HepG2 (cell line): ENCODE data around the gene RAB40AL. TPM values are rescaled to one million over a fixed set of nuclear protein-coding genes. Genes with fewer than 3 reads are reported as not detected.

Experiments
- ATAC-seq: fragments of 200-7000 bp; cut with Tn5 transposase; 3 replicates; pipeline ENCODE4 v1.9.1; 2020; ENCODE audit warnings: mild to moderate bottlenecking, moderate library complexity
- BruUV-seq: library from RNA; stranded (reverse); fragments of 400-500 nt; replicated peaks from 2 replicates; lab custom pipeline; 2021; lab: Mats Ljungman, UMichigan
- CTCF ChIA-PET: fragments of 300-600 bp; formaldehyde crosslinking; extraction: SDS; loops from one replicate; lab custom pipeline; 2021; ENCODE audit warnings: low total read pairs, inconsistent platforms, low intra/inter-chr PET ratio; lab: Yijun Ruan, JAX
- POLR2A ChIA-PET: fragments of 350-600 bp; sonication (Branson Sonifier 250); formaldehyde crosslinking; loops from one replicate; lab custom pipeline; 2020; ENCODE audit warnings: antibody characterized with exemption, inconsistent platforms; lab: Yijun Ruan, JAX
- DNase-seq: peaks from one replicate; pipeline ENCODE4 v3.0.0-alpha.2; 2015; ENCODE audit warnings: low spot score
- FAIRE-seq: peaks from 3 replicates; lab custom pipeline; 2011; peaks lifted over from hg19 to GRCh38; lab: Jason Lieb, UNC
- H2AFZ ChIP-seq: one replicate; pipeline ENCODE4 v1.6.1; 2011; ENCODE audit warnings: low read length, inconsistent platforms
- H3K27ac ChIP-seq: fragments of 300-600 bp; 3 replicates; pipeline ENCODE4 v1.8.0; 2011; ENCODE audit warnings: mixed run types, mild to moderate bottlenecking, mixed read lengths, low read length, inconsistent platforms; ENCODE audit not compliant: insufficient read depth; ENCODE audit errors: extremely low read length
- H3K27me3 ChIP-seq, 2 experiments: fragments of 200-600 bp in 1 of 2; 2 replicates in 1 of 2; 3 replicates in 1 of 2; pipeline versions ENCODE4 v1.6.0 to v1.8.0; 2011; ENCODE audit warnings: low read length in 2 of 2, mild to moderate bottlenecking in 2 of 2, moderate library complexity in 2 of 2, inconsistent platforms in 1 of 2; ENCODE audit not compliant: insufficient read depth in 2 of 2, control insufficient read depth in 1 of 2
- H3K36me3 ChIP-seq, 2 experiments: fragments of 200-600 bp in 1 of 2; replicated peaks in 1 of 2; 2 replicates in 1 of 2; 3 replicates in 1 of 2; pipeline versions ENCODE4 v1.5.1 to v1.8.0; 2011; ENCODE audit warnings: low read length in 2 of 2, inconsistent platforms in 1 of 2; ENCODE audit not compliant: insufficient read depth in 2 of 2, control insufficient read depth in 1 of 2
- H3K4me1 ChIP-seq: 2 replicates; pipeline ENCODE4 v1.5.1; 2012; ENCODE audit warnings: low read length, inconsistent platforms; ENCODE audit not compliant: insufficient read depth
- H3K4me2 ChIP-seq: 2 replicates; pipeline ENCODE4 v1.6.0; 2011; ENCODE audit warnings: low read depth, low read length, inconsistent platforms
- H3K4me3 ChIP-seq, 3 experiments: fragments of 200-600 bp in 1 of 3; sonication (generic), shearing (Covaris generic) in 1 of 3; replicated peaks in 1 of 3; 2 replicates each; pipeline ENCODE4 v1.5.1; 2011 to 2016; ENCODE audit warnings: low read length in 3 of 3, inconsistent platforms in 2 of 3, low read depth in 2 of 3, mild to moderate bottlenecking in 2 of 3, control low read depth in 1 of 3, mixed read lengths in 1 of 3; ENCODE audit not compliant: insufficient read depth in 1 of 3
- H3K79me2 ChIP-seq: one replicate; pipeline ENCODE4 v1.6.1; 2011; ENCODE audit warnings: low read length, inconsistent platforms; ENCODE audit not compliant: insufficient read depth
- H3K9ac ChIP-seq: 2 replicates; pipeline ENCODE4 v1.6.0; 2011; ENCODE audit warnings: mild to moderate bottlenecking, low read depth, low read length, inconsistent platforms; ENCODE audit not compliant: insufficient read depth
- H3K9me3 ChIP-seq: 2 replicates; pipeline ENCODE4 v1.5.1; 2012; ENCODE audit warnings: mild to moderate bottlenecking, low read length
- H4K20me1 ChIP-seq: 2 replicates; pipeline ENCODE4 v1.6.0; 2011; ENCODE audit warnings: inconsistent platforms, mild to moderate bottlenecking, low read length, moderate library complexity; ENCODE audit not compliant: insufficient read depth
- ARHGAP35 ChIP-seq: sonication (generic); formaldehyde crosslinking; IDR thresholded peaks from 2 replicates; pipeline ENCODE4 v1.9.0; 2022; ENCODE audit warnings: mild to moderate bottlenecking, inconsistent platforms, moderate library complexity, missing genetic modification reagents, borderline replicate concordance
- BRD4 ChIP-seq: sonication (generic); formaldehyde crosslinking; IDR thresholded peaks from 2 replicates; pipeline ENCODE4 v1.4.0; 2020; ENCODE audit warnings: missing genetic modification reagents
- FOXJ3 ChIP-seq: sonication (generic); formaldehyde crosslinking; IDR thresholded peaks from 2 replicates; pipeline ENCODE4 v1.4.0; 2020; ENCODE audit warnings: missing genetic modification reagents, mild to moderate bottlenecking, borderline replicate concordance
- HDAC2 ChIP-seq: sonication (generic); formaldehyde crosslinking; IDR thresholded peaks from 2 replicates; pipeline ENCODE4 v1.4.0; 2020; ENCODE audit warnings: missing genetic modification reagents
- PRDM15 ChIP-seq: sonication (generic); formaldehyde crosslinking; IDR thresholded peaks from 2 replicates; pipeline ENCODE4 v1.4.0; 2020; ENCODE audit warnings: missing genetic modification reagents
- RFXAP ChIP-seq: sonication (generic); formaldehyde crosslinking; IDR thresholded peaks from 2 replicates; pipeline ENCODE4 v1.4.0; 2020; ENCODE audit warnings: missing genetic modification reagents, borderline replicate concordance
- SIX1 ChIP-seq: sonication (generic); formaldehyde crosslinking; IDR thresholded peaks from 2 replicates; pipeline ENCODE4 v1.4.0; 2020; ENCODE audit warnings: missing genetic modification reagents, borderline replicate concordance
- SKIL ChIP-seq: sonication (generic); formaldehyde crosslinking; IDR thresholded peaks from 2 replicates; pipeline ENCODE4 v1.8.0; 2022; ENCODE audit warnings: missing genetic modification reagents, mild to moderate bottlenecking, moderate library complexity, borderline replicate concordance
- SMAD3 ChIP-seq: sonication (generic); formaldehyde crosslinking; IDR thresholded peaks from 2 replicates; pipeline ENCODE4 v1.4.0; 2020; ENCODE audit warnings: missing genetic modification reagents
- SP1 ChIP-seq, 2 experiments: fragments of 450-650 bp in 1 of 2; sonication (generic) in 1 of 2; formaldehyde crosslinking in 1 of 2; IDR thresholded peaks; 2 replicates each; pipeline versions ENCODE4 v1.4.0 to v1.6.1; 2016 to 2020; ENCODE audit warnings: missing genetic modification reagents in 1 of 2
- SPEN ChIP-seq: sonication (generic); formaldehyde crosslinking; IDR thresholded peaks from 2 replicates; pipeline ENCODE4 v1.5.1; 2020; ENCODE audit warnings: low read depth, mild to moderate bottlenecking, missing genetic modification reagents
- SRSF4 ChIP-seq: fragments of 200-400 bp; formaldehyde crosslinking; IDR thresholded peaks from one replicate; pipeline ENCODE4 v1.6.1; 2018; ENCODE audit warnings: mild to moderate bottlenecking, low read depth, low read length, moderate library complexity; ENCODE audit not compliant: poor library complexity, severe bottlenecking
- ZMAT5 ChIP-seq: sonication (generic); formaldehyde crosslinking; IDR thresholded peaks from 2 replicates; pipeline ENCODE4 v1.5.0; 2020; ENCODE audit warnings: mild to moderate bottlenecking, low read depth, missing genetic modification reagents, borderline replicate concordance
- ZNF18 ChIP-seq: sonication (generic); formaldehyde crosslinking; IDR thresholded peaks from 2 replicates; pipeline ENCODE4 v1.8.0; 2022; ENCODE audit warnings: mild to moderate bottlenecking, missing genetic modification reagents; ENCODE audit not compliant: insufficient replicate concordance
- ZNF619 ChIP-seq: sonication (generic); formaldehyde crosslinking; IDR thresholded peaks from 2 replicates; pipeline ENCODE4 v1.4.0; 2020; ENCODE audit warnings: mild to moderate bottlenecking, missing genetic modification reagents
- ZNF790 ChIP-seq: sonication (generic); formaldehyde crosslinking; IDR thresholded peaks from 2 replicates; pipeline ENCODE4 v1.8.0; 2022; ENCODE audit warnings: missing genetic modification reagents, mild to moderate bottlenecking, borderline replicate concordance
- WGBS: methylation state at CpG from one replicate; pipeline ENCODE4 v1.1.6; 2017; ENCODE audit warnings: low lambda C conversion rate; 5-methylcytosine and 5-hydroxymethylcytosine counted together
- in situ Hi-C: cut with HindIII; loops from 2 replicates; pipeline ENCODE4 v1.10.0; 2017; ENCODE audit warnings: low pct_unique_long_range_greater_than_20kb; ENCODE audit not compliant: extremely low pct_ligation_motif_present
- intact Hi-C: fragments of 100-400 bp; cut with micrococcal nuclease; formaldehyde crosslinking; loops from one replicate; pipeline ENCODE4 v1.10.0; 2022; ENCODE audit not compliant: unreplicated experiment
- polyA plus RNA-seq, 8 experiments: library from polyadenylated mRNA; depleted of rRNA in 3 of 8; stranded (reverse) in 7 of 8; unstranded in 1 of 8; fragments of >200 nt; fragmentation: Illumina TruSeq in 4 of 8; extraction: Trizol in 4 of 8; gene quantifications; 2 replicates each; pipeline versions ENCODE4 v1.2.1 to v1.2.3, GENCODE V29; 2011 to 2016; ENCODE audit warnings: low read depth in 4 of 8, missing spikeins in 1 of 8, mixed read lengths in 1 of 8; ENCODE audit not compliant: insufficient read depth in 1 of 8
- total RNA-seq, 5 experiments: library from RNA; depleted of rRNA; stranded (reverse); fragments of >200 nt; fragmentation: Illumina TruSeq; extraction: Trizol; gene quantifications; 2 replicates each; pipeline ENCODE4 v1.2.3, GENCODE V29; 2016; ENCODE audit warnings: low read depth in 1 of 5

RAB40AL gene
- total and polyA plus RNA-seq, 2 of the 13 experiments (the other 11 are each of a cell fraction or from before 2014, with no cell fraction given): 0.08 to 0.40 TPM

- TF ChIP-seq PRDM15 (CRISPR knock-in tag) (no peak), HDAC2 (CRISPR knock-in tag) (no peak), ARHGAP35 (no peak), ZNF790 (no peak), ZNF18 (CRISPR knock-in tag) (no peak)
- TF ChIP-seq, all 625 proteins: peak for 0
Observed at GRCh38 chrX:102975016-102975415, 37.9 kb downstream of the RAB40AL start (continued).

- Histone ChIP-seq H3K27me3 (no peaks in the 10 kb centered on the region), H3K27ac (no peak overlapping the region), H3K4me3 (no peak overlapping the region), H3K79me2 (no peaks in the 10 kb centered on the region), H4K20me1 (no peaks in the 10 kb centered on the region), H3K4me1 (no peaks in the 10 kb centered on the region), H3K9ac (no peak overlapping the region), H3K9me3 (peaks cover 5% of the 10 kb centered on the region; the same call in 1 of the 2 replicates), H3K4me2 (no peak overlapping the region), H3K36me3 (no peaks in the 10 kb centered on the region), H2AFZ (no peak overlapping the region)
- FAIRE-seq (no peak), DNase-seq (no peak), ATAC-seq (no peak)
- 7% methylated on average over 1 of the region's 1 CpG for WGBS
- in situ Hi-C loops: no loop called here
- no TSS peak for BruUV-seq
- ChIA-PET CTCF (no interaction called here), POLR2A (no interaction called here)
- intact Hi-C loops: no loop called here
- TF ChIP-seq SPEN: no peak
- TF ChIP-seq SMAD3 (CRISPR knock-in tag): no peak
- TF ChIP-seq SRSF4: no peak
- no peak for TF ChIP-seq ZMAT5 (CRISPR knock-in tag)
- TF ChIP-seq BRD4: no peak
- TF ChIP-seq RFXAP (CRISPR knock-in tag): no peak
- TF ChIP-seq ZNF619 (CRISPR knock-in tag): no peak
- no peak for TF ChIP-seq SIX1 (CRISPR knock-in tag)
- TF ChIP-seq FOXJ3 (CRISPR knock-in tag): no peak
- TF ChIP-seq SP1 (IDR thresholded peaks at IDR 0.05): no peak
- no peak for TF ChIP-seq SP1 (CRISPR knock-in tag; IDR thresholded peaks at IDR 0.05)
- no peak for TF ChIP-seq SKIL (CRISPR knock-in tag)
Observed at GRCh38 chrX:102976286-102976685, 39.2 kb downstream of the RAB40AL start.
